Mesenteric fat pad (tissue), 1 donor: ENCODE results near the gene SGK1. TPM values are rescaled to one million over a fixed set of nuclear protein-coding genes. Genes with fewer than 3 reads are reported as not detected.
"Not testable (repeated sequence)": the region's sequence is repeated elsewhere in the genome, so short reads cannot be mapped to it uniquely, and the experiment has no call there.

Experiments used
- DNase-seq: peaks from one replicate; pipeline ENCODE4 v3.0.0-alpha.2; 2020; ENCODE audit warnings: low spot score
- total RNA-seq: library from RNA; stranded (reverse); fragmentation: NEBNext Ultra II Directional; extraction: Animal tissue kit (Norgen Biotek cat#: 25700); gene quantifications from one replicate; pipeline ENCODE4 v1.2.1, GENCODE V29; 2021
- donor health status: DM: yes; HTN: yes; CAD: no.

SGK1 gene
- total RNA-seq, 1 donor from 2014 or later, result 265 TPM

DNA sequence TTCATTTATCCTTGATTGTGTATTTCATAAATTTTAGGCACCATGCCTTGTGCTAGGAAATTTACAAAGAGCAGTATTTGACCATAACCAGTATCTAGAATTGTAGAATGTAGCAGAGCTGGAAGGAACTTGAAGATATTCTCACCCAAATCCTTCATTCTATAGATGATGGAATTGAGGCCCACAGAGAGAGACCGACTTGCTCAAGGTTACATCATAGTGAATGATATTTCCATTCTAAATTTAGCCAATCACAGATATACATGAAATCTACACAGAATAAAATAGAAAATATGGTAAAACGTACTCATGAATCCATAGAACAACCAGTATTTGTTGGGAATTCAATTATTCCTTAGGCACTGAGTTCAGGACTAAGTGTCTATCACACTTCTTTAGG, 10.9 kb upstream of the SGK1 start:
- no peak for DNase-seq

DNA sequence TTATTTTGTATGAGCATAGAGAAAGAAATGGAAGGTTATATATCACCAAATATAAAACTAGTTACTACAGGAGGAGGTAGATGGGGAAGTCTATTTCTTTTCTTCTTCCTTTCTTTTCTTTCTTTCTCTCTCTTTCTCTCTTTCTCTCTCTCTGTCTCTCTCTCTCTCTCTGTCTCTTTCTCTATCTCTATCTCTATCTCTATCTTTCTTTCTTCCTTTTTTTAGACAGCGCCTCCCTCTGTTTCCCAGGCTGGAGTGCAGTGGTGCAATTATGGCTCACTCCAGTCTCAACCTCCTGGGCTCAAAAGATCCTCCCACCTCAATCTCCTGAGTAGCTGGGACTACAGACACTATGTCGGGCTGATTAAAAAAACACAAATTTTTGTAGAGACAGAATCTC, 10.2 kb upstream of the SGK1 start:
- no peak for DNase-seq

DNA sequence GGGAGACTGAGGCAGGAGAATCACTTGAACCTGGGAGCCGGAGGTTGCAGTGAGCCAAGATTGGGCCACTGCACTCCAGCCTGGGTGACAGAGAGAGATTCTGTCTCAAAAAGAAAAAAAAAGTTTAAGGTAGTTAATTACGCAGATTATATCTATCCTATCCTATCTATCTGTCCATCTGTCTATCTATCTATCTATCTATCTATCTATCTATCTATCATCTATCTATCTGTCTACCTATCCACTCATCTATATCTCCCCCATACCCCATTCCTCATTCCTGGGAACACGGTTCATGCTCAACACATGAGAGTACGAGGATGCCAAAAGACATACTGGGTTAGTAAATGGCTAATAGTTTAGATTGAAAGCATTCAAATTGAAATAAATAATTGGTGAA, 8.3 kb upstream of the SGK1 start:
- not testable (repeated sequence) for DNase-seq

DNA sequence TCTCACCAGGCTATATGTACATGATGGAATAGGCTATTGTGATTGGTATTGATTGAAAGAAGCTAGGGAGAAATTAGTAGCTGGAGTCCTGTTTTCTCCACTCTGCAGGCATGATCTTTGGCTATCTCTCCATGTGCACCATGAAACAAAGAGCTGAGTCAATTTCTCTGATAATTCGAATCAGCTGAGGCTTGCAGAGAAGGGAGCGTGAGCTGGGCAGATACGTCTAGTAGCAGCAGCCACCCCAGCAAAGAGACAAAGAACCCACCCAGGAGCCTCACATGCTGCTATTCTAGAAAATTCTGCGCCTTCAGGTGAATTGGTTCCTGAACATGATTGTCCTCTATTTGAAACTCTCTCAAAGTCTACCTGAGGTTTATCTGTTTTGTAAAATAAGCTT, 6.9 kb upstream of the SGK1 start:
- no peak for DNase-seq

DNA sequence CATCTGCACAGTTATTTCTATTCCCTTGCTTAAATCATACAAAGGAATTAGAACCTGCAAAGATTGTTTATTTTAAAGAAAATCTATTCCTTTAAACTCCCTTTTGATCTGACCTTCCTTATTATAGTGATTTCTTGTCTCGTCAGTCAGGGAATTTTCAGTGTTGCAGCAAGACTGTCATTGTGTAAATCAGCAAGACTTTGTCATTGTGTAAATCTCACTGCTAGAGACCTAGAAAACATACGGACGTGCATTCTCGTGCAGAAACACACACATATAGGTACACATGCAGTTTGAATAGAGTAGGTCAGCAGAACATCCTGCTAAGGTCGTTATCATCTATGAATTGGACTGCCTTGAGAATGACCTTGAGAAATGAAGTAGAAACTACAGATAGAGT, 6.2 kb upstream of the SGK1 start:
- no peak for DNase-seq

DNA sequence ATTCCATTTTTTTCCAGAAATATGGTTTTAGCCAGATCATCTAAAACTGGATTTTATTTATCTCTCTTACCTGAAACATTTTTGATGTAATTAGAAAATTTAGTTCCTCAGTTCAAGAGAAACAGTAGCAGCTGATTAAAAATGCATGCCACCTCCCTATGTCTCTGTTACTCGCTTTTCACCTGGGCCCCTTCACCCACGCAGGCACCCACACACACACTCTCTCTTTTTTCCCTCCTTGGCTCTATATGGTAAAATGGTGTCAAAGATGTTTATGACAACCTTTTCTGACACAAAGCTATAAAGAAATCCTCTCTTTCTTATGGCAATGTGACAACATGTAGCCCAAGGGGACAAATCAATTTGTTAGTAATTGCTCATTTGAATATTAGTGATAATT, 5.8 kb upstream of the SGK1 start:
- DNase-seq, result no peak

DNA sequence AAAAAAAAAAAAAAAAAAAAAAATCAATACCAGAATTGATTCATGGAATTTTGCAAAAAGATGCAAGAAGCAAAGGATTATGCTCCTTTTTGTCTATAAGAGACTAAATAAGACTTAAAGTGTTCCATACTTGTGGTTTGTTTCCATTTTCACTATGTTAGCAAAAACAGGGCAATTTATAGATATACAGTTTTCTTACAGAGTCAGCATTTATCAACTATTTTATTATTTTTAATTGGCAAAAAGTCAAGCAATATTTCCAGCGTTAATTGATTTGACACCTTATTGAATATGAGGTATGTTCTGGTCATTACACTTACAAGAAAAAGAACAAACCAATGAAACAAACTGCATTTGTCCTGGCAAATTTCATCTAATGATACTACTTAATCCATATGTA, 5.4 kb upstream of the SGK1 start:
- DNase-seq, result no peak

DNA sequence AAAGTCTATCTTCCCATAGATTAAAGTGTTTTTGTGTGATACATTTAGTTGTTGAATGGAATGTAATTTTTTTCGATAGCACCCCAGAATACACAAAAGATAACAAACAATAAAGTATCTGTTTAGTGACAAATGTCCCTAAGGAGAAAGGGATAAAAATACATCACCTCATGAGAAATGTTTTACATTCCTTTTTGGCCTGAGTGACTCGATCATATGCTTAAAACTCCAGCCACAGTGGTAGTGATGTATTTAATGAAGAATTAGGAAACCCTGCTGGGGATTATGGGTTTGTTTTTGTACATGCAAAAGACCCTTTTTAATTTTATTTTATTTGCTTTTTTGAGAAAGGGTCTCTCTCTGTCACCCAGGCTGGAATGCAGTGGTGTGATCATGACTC, 4.3 kb upstream of the SGK1 start:
- no peak for DNase-seq

DNA sequence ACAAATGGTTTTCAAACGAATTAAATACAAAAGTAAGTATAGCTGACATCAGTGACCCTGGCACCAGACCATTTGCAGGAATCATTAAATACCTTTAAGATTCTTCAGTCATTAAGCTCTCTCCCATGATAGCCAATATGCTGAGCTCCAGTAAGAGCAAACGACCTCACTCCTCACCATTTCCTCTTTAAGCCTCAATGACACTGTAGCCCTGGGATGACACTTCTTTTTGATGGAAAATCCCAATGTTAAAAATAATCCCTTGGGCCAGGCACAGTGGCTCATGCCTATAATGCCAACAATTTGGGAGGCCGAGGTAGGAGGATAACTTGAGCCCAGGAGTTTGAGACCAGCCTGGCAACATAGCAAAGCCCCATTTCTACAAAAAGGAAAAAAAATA, 3.3 kb upstream of the SGK1 start:
- DNase-seq, result no peak

DNA sequence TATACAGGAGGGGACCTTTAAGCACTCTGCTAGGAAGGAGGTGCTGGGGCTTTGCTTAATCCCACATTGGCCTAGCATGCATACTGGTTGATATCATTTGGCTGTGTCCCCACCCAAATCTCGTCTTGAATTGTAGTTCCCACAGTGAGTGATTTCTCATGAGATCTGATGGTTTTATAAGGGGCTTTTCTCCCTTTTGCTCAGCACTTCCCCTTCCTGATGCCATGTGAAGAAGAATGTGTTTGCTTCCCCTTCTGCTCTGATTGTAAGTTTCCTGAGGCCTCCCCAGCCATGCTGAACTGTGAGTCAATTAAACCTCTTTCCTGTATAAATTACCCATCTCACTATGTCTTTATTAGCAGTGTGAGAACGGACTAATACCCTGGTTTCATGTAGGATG, 1.8 kb upstream of the SGK1 start:
- DNase-seq, result not testable (repeated sequence)

DNA sequence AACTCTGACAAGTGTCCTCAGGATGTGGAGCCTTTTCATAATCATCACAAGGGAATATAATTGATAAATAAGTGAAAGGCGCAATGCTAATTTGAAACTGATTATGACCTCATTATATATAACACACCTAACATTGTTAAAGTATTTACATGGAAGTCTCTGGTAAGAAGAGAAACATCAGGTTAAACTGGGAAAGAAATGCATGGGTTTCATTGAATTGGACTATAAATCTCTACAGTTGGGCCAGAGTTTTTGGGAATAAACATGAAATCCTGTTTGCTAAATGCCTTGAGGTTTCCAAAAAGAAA, 1.0 kb upstream of the SGK1 start:
- DNase-seq, result no peak

DNA sequence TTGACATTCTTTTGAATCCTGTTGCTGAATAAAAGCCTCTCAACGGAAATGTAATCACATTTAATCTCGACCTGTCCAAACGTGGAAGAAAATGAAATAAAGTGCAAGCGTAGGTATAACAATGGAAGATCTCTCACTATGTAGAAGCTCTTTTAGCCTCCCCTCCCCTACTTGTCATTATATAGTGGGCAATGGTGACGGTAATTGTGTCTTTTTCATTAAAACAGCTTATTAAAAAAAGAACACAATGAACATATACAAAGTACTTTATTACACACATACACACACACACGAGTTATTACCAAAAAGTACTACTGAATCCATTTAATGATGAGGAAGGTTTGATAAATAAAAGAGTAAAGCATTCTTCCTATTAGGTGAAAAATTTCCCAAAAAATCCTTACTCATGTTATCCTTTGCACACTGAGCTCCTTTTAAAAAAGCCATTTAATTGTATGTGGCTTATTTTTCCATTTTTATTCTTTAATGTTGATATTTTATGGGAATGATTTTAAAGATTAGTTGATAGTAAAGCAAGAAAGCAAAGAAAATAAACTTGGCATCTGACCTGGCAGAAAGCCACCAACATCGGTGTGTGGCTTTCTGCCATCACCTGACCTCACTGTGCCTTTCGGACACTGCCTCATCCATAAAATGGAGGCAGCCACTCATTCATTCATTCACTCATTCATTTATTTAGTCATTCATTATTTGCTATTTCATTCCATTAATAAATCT, 493 bp upstream of the SGK1 start:
- DNase-seq, result no peak

DNA sequence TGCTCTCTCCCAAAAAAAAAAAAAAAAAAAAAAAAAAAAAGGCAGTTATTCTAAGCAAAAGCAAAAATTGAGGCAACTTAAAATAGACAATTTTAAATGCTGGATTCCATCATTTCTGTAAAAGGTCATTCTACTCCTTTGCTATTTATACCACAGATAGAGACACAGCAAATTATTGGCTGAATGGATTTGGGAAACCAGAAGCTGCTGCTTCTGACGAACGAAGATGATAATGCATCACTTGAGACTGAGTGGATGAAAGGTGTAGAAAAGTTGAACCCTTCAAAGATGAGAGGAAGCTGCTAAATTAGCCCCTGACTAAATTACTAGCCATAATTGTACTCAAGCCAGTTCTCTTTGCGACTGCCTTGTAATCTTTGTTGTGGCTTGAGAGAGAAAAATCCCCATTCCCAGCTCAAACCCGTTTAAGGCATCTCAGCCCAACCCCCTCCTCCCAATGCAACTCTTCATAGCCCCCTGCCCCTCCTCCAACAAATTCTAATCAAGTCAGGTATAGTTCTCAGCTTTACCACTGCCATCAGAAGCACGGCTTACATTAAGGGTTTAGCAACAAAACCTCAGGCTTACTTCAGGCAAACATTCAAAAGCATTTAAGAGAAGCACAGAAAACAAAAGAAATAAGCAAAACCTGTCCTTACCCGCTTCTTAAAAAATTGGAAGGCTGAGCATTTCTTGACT, 1.0 kb downstream of the SGK1 start:
- DNase-seq, result no peak

DNA sequence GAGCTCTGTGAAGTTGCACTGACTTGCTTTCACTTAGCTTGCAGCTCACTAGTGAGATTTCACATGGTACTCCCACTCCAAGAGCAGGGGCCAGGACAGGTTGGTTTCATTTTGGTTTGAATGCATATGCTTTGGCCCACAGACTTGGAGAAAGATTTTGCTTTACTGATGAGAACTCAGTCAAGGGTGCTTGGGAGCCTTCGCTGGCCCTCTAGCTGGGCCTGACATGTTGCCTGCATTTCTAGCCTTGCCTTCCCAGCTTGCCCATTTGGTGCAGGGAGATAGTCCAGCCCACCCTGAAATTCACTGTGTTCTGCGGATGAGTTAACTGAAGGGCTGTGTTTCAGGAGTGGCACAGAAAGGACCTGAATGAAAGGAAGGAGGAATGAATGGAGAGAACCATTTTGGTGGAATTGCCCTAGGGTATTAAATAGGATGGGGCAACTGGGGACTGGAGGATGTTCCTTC, 1.9 kb downstream of the SGK1 start:
- DNase-seq, result no peak

DNA sequence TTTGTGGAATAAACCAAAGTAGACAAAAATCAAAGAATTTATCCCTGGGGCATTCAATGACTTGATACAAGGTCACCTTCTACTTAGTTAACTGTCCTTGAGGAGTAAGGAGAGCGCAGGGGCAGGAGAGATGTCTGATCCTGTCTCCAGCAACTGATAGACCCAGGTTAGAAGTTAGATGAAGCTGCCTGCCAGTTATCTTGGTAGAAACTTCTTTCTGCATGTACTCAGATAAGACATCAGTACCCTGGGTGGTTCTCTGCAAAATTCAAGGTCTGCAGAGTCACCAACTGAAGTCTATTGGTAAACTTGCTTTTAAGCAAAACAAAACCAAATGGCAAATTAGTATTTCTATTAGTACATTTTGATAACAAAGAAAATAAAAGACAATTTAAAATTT, 2.7 kb downstream of the SGK1 start:
- no peak for DNase-seq

DNA sequence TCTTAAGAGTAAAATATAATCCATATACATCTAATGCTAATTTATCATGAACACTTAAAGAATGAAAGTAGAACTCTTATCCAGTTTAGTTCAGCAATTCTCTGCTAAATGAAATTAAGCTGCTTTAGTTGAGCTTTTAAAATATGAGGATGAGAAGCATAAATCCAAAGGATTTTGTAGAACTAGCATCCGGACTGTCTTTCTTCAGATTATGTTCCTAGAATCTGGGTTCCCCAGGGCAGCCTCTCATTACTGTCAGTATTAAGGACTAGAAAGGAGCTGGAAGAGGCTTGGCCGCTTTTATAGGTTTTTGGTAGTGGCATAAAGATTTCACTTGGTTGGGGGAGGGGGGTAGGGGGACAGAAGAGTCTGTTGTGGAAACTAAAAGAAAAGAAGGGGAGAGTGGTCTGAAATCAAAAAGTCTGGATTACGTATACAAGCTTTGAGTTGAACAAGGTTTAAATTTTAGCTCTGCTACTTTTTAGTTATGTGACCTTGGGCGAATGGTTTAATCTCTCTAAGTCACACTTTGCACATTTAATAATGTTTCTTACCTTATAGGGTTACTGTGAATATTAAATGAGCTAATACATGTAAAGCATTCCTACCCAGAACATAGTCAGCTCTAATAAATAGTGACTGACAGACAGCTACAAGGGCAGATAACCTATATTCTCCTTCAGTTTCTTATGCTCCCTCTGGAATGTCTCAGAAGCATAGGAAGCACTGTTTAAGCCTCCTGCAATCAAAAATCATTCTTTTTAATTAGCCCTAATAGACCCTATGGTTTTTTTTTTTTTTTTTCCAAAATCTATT, 3.7 kb downstream of the SGK1 start:
- no peak for DNase-seq

DNA sequence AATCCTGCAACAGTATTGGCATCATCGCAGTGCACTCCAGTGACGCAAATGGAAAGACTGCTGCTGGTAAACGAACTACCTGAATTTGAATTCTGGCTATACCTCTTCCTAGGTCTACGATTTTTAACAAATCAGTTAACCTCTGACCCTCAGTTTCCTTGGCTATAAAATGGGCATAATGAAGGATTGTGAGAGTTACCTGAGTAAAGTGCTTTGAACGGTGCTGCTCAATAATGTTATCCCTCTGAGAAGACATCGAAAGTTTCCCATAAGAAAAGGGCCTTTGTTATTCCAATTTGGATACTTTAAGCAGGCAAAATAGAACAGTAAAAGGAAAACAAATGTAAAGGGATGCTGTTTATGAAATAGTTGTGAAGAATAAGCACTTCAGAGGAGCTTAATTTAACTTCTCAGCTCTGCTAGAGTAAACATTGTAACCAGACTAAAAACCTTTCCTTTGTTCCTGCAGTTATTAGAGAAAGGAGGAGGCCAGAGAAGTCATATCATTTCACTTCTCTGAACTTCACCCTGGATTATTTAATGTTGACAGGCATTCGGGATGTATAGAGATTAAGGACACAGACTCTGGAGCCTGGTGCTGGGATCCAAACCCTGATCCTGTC, 5.8 kb downstream of the SGK1 start:
- no peak for DNase-seq

DNA sequence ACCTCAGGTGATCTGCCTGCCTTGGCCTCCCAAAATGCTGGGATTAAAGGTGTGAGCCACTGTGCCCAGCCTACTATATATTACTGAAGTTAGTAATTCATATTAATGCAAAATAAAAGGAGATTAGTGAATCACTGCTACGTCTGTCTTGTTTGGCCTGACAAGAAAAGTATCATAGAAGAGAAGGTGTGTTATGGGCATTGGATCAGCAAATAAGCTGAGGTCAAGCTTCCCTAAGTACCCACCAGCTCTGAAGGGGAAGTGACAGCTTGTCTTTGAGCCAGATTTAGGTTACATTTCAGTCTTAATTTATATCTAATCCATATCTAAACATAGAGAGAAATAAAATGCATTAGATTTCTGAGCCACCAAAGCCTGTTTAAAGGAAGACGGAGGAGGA, 7.1 kb downstream of the SGK1 start:
- DNase-seq, result no peak

DNA sequence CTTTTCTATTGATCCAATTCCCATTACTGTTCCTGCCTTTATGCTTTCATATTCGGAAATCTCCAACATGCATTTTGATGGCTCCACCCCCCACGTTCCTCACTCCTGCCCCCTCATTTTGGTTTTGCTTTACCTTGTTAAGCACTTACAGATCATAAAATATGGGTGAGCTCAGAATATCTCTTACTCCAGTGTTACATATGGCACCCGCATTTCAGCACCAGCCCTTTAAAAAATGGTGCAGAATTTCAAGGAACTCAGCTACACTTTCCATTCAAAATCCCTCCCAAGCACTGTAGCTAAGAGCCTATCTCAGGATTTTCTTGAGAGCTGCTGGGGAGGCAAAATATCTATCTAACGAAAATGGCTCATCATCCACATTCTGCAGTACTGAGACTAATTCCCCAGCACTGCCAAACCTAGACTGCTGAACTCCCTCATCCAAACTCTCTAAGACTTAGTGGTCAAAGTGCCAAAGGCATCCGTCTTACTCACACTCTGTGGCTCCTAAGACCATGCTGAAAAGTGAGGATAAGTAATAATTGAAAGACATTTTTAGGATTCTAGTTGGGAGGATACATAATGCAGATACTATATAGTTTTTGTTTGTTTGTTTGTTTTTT, 7.8 kb downstream of the SGK1 start:
- DNase-seq, result no peak

DNA sequence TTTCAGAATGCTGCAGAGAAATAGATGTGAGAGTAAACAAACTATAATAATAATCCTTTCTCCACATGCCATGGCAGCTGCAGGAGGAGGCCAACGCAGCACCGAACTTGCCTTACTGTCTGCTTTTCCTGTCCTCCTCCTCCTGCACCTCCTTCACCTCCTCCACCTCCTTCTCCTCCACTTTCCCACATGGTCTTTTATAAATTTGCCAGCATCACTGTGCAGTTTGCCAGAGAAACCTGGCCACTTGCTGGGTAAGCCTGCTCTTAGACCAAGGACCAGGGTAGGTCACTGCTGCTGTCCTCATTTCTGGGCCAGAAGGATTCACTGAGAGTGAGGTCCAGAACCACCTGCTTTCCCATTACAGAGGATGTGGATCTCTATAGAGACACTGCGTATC, 8.7 kb downstream of the SGK1 start:
- DNase-seq, result no peak

DNA sequence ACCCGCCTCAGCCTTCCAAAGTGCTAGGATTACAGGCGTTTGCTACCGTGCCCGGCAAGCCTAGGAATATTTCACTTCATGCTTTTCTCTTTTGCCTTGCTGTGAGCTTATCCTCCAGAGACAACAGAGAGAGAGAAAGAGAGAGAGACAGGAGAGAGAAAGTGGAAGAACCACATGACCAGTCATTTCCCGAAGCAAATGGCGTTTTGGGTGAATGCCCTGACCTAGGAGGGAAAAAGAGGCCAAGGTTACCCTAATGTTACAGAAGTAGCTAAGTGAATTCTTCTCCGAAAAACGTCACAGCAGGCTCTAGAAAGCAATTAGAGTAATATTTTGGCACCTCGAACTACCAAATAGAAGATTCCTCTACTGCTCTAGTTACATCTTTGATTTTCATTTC, 9.1 kb downstream of the SGK1 start:
- DNase-seq, result no peak

DNA sequence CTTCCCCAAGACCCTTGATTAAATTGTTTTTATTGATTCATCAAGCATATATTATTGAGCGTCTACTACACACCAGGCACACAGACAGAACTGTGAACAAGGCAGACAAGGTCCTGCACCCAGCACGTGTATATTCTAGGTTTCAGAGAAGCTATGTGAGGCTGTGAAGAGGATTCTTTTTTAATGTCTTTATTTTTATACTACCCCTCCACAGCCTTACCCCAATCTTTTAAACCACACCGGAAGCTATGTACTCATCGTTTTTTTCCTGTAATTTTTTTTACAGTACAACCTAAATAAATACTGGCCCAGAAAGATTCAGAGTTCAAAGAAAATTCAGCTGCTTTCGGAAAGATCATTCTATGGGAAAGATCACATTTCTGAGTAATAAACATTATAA, 10.0 kb downstream of the SGK1 start:
- no peak for DNase-seq
